WTC11 (cell line): ENCODE data around the gene KNOP1.

Source experiments
- ESRRA ChIP-seq: sonication (generic); formaldehyde crosslinking; IDR thresholded peaks from 2 replicates; pipeline ENCODE4 v1.8.1; 2022; ENCODE audit warnings: mild to moderate bottlenecking, missing genetic modification reagents, borderline replicate concordance
- TF ChIP-seq, protein P1 (sequence below): fragments of 200-600 bp; IDR thresholded peaks from 2 replicates; pipeline ENCODE4 v1.8.0; 2022; ENCODE audit warnings: antibody characterized with exemption
- TF ChIP-seq, protein P2 (sequence below): sonication (generic); formaldehyde crosslinking; IDR thresholded peaks from 2 replicates; pipeline ENCODE4 v1.8.0; 2023; ENCODE audit warnings: missing genetic modification reagents
- TF ChIP-seq, protein P3 (sequence below): sonication (generic); formaldehyde crosslinking; IDR thresholded peaks from 2 replicates; pipeline ENCODE4 v1.8.1; 2023; ENCODE audit warnings: mild to moderate bottlenecking, missing genetic modification reagents, moderate library complexity

GRCh38 chr16:19765860-19766553, 48.0 kb upstream of the KNOP1 start:
- TF ChIP-seq ESRRA (CRISPR knock-in tag): no peak
- TF ChIP-seq, protein P1, sequence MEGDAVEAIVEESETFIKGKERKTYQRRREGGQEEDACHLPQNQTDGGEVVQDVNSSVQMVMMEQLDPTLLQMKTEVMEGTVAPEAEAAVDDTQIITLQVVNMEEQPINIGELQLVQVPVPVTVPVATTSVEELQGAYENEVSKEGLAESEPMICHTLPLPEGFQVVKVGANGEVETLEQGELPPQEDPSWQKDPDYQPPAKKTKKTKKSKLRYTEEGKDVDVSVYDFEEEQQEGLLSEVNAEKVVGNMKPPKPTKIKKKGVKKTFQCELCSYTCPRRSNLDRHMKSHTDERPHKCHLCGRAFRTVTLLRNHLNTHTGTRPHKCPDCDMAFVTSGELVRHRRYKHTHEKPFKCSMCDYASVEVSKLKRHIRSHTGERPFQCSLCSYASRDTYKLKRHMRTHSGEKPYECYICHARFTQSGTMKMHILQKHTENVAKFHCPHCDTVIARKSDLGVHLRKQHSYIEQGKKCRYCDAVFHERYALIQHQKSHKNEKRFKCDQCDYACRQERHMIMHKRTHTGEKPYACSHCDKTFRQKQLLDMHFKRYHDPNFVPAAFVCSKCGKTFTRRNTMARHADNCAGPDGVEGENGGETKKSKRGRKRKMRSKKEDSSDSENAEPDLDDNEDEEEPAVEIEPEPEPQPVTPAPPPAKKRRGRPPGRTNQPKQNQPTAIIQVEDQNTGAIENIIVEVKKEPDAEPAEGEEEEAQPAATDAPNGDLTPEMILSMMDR: no peak
- TF ChIP-seq, protein P2, sequence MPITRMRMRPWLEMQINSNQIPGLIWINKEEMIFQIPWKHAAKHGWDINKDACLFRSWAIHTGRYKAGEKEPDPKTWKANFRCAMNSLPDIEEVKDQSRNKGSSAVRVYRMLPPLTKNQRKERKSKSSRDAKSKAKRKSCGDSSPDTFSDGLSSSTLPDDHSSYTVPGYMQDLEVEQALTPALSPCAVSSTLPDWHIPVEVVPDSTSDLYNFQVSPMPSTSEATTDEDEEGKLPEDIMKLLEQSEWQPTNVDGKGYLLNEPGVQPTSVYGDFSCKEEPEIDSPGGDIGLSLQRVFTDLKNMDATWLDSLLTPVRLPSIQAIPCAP (CRISPR knock-in tag): no peak
- TF ChIP-seq, protein P3, sequence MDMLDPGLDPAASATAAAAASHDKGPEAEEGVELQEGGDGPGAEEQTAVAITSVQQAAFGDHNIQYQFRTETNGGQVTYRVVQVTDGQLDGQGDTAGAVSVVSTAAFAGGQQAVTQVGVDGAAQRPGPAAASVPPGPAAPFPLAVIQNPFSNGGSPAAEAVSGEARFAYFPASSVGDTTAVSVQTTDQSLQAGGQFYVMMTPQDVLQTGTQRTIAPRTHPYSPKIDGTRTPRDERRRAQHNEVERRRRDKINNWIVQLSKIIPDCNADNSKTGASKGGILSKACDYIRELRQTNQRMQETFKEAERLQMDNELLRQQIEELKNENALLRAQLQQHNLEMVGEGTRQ (CRISPR knock-in tag): no peak
